Erythroblast (primary cell): ENCODE measurements around the gene MRPS2.

Source experiments
- GATA1 ChIP-seq: IDR thresholded peaks from 2 replicates; pipeline ENCODE4 v1.6.1; 2011; ENCODE audit warnings: low read depth, mild to moderate bottlenecking, control low read depth, low read length, moderate library complexity
- POLR2A ChIP-seq: IDR thresholded peaks from 2 replicates; pipeline ENCODE4 v1.6.1; 2011; ENCODE audit warnings: mild to moderate bottlenecking, low read length

- TF ChIP-seq POLR2A (no peak), GATA1 (no peak)
Measured at GRCh38 chr9:135473972-135474543, 26.4 kb upstream of the MRPS2 start.
